Measurements from ENCODE around the gene FOXR1.
A peak's percentile ranks its signal among the peaks of the same experiment; 100 is the strongest.
"Not testable (repeated sequence)": the region's sequence is repeated elsewhere in the genome, so short reads cannot be mapped to it uniquely, and the experiment has no call there.

The FOXR1 gene

GRCh38 chr11:118998388-118998717 lies 26.8 kb downstream of the FOXR1 start:
- DNase-seq = peak; percentile 68

GRCh38 chr11:118998822-118999221 lies 27.3 kb downstream of the FOXR1 start:
- DNase-seq = peak; percentile 28

GRCh38 chr11:119000906-119001305 lies 29.3 kb downstream of the FOXR1 start:
- DNase-seq = no peak

GRCh38 chr11:119006656-119007055 lies 35.1 kb downstream of the FOXR1 start:
- no peak for DNase-seq

GRCh38 chr11:119011476-119012053 lies 40.0 kb downstream of the FOXR1 start:
- DNase-seq = no peak

GRCh38 chr11:119012629-119013170 lies 41.1 kb downstream of the FOXR1 start:
- no peak for DNase-seq

GRCh38 chr11:119014209-119014924 lies 42.8 kb downstream of the FOXR1 start:
- DNase-seq = no peak

- DNase-seq = peak; percentile 25
Measured at GRCh38 chr11:119015054-119015611, 43.6 kb downstream of the FOXR1 start.

GRCh38 chr11:119016216-119017009 lies 44.9 kb downstream of the FOXR1 start:
- DNase-seq = no peak

GRCh38 chr11:119017377-119017776 lies 45.8 kb downstream of the FOXR1 start:
- not testable (repeated sequence) for DNase-seq

- DNase-seq = peak; percentile 98
Measured at GRCh38 chr11:119018074-119018938, 46.7 kb downstream of the FOXR1 start, which contains the start of the genes RPS25 and TRAPPC4. Gene RPS25, minus strand, starts transcription at chr11:119018343. Its CDS starts 59 bp downstream, at chr11:119018284. Gene TRAPPC4, plus strand, starts transcription at chr11:119018766. Its CDS starts 30 bp downstream, at chr11:119018796.

- no peak for DNase-seq
Measured at GRCh38 chr11:119019996-119020395, 48.4 kb downstream of the FOXR1 start.

GRCh38 chr11:119021631-119022030 lies 50.1 kb downstream of the FOXR1 start:
- no peak for DNase-seq

GRCh38 chr11:119023741-119024140 lies 52.2 kb downstream of the FOXR1 start:
- DNase-seq = no peak

GRCh38 chr11:119024430-119025098 lies 53.0 kb downstream of the FOXR1 start:
- DNase-seq = no peak

GRCh38 chr11:119025099-119025473 lies 53.5 kb downstream of the FOXR1 start:
- DNase-seq = no peak

- no peak for DNase-seq
Measured at GRCh38 chr11:119025541-119025940, 54.0 kb downstream of the FOXR1 start.

- no peak for DNase-seq
Measured at GRCh38 chr11:119025978-119026766, 54.6 kb downstream of the FOXR1 start.

GRCh38 chr11:119026970-119027369 lies 55.4 kb downstream of the FOXR1 start:
- no peak for DNase-seq

- DNase-seq = no peak
Measured at GRCh38 chr11:119027561-119028345, 56.2 kb downstream of the FOXR1 start.

All from NCI-H69 (cell line).